ENCODE data around the gene RASGRP3. TPM values are rescaled to one million over a fixed set of nuclear protein-coding genes. Genes with fewer than 3 reads are reported as not detected.

The RASGRP3 gene
- total and polyA plus RNA-seq, 9 of the 15 experiments (the other 6 are each of a cell fraction or from before 2014, with no cell fraction given), result 0.18 to 1.7 (median 1.2) TPM

DNA sequence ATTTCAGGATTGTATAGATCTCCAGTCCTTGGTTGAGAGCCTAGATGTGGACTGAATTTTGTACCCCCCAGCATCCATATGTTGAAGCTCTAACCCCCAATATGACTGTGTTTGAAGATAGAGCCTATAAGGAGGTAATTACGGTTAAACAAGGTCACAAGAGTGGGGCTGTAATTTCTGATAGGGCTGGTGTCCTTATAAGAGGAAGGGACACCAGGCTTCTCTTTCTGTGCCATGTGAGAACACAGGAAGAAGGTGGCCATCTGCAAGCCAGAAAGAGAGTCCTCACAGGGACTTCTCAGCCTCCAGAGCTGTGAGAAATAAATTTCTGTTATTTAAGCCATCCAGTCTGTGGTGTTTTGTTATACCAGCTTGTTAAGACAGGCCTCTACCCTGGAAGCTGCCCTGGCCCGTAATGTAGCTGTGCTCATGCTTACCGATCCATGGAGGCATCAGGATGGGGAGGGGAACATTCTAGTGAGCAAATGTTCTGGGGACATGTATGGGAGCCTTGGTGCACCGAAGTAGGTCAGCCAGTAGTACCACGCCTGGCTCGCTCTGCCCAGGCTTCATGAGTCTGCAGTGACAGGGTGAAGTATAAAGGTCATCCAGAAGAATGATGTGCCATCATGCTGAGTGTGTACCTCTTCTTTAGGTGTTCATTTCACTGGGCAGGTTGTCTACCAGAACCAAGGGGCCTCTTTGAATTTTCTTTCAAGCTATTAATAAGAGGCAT is 16.1 kb downstream of the RASGRP3 start:
- peaks cover 0 to 10% of the 10 kb centered on the region in 2 experiments; a peak in 2 of 5 replicates for H3K27me3 ChIP-seq (ENCODE audit: control insufficient read depth in 2 of 2, insufficient read depth in 2 of 2, low read length in 2 of 2)
- no peaks in the 10 kb centered on the region for H3K79me2 ChIP-seq (ENCODE audit: control insufficient read depth, insufficient read depth, low read length)
- H3K36me3 ChIP-seq (ENCODE audit: control insufficient read depth, insufficient read depth, low read length), result no peaks in the 10 kb centered on the region
- H3K9me1 ChIP-seq (ENCODE audit: control insufficient read depth, insufficient read depth, low read length), result no peaks in the 10 kb centered on the region
- no peak overlapping the region for H3K9ac ChIP-seq (ENCODE audit: insufficient read depth in 1 of 2, low read depth in 2 of 2, low read length in 2 of 2)
- ATAC-seq (no peak), FAIRE-seq (no peak), DNase-seq (ENCODE audit: extremely low read depth in 1 of 4, low spot score in 3 of 4) (no peak)
- H3K4me1 ChIP-seq (replicated peaks in 1 of 2; ENCODE audit: control insufficient read depth in 2 of 2, insufficient read depth in 2 of 2, low read length in 2 of 2), result no peaks in the 10 kb centered on the region
- WGBS (ENCODE audit: insufficient coverage, low coverage, missing lambda C conversion rate), result 3% methylated on average over 6 of the region's 6 CpGs
- no peaks in the 10 kb centered on the region for H3K9me3 ChIP-seq (replicated peaks; ENCODE audit: control insufficient read depth, insufficient read depth, low read depth, low read length)
- in situ Hi-C loops (cut with MboI), result no loop called here
- POLR2A ChIA-PET, result interaction anchor here (0.5 to 1.1 kb wide), 2 partner anchors 9 to 20 kb away, joined by 3 read pairs; no protein-coding TSS in a partner anchor
- intact Hi-C loops (cut with micrococcal nuclease), result no loop called here
- H3K27ac ChIP-seq (ENCODE audit: extremely low read depth, low read depth, low read length), result no peak overlapping the region
- no peak overlapping the region for H2AFZ ChIP-seq (ENCODE audit: low read depth, low read length)
- no peak overlapping the region for H3K4me2 ChIP-seq (ENCODE audit: insufficient read depth, low read length)
- H3K4me3 ChIP-seq, result no peak overlapping the region
- CTCF ChIA-PET (ENCODE audit: low intra/inter-chr PET ratio), result no interaction called here
- no TSS peak for BruUV-seq (replicated peaks)
- TF ChIP-seq ZFP1 (CRISPR knock-in tag; IDR thresholded peaks at IDR 0.05) (no peak), JUN (IDR thresholded peaks at IDR 0.05; ENCODE audit: borderline replicate concordance, low read depth, low read length) (no peak), JUN (CRISPR knock-in tag; IDR thresholded peaks at IDR 0.05; ENCODE audit: borderline replicate concordance) (no peak), NCOA2 (IDR thresholded peaks at IDR 0.05; ENCODE audit: partially characterized antibody in 2 of 2) (no peak), ZZZ3 (IDR thresholded peaks at IDR 0.05) (no peak), MYC (IDR thresholded peaks at IDR 0.05; ENCODE audit: low read depth, low read length) (no peak), MYC (CRISPR knock-in tag; IDR thresholded peaks at IDR 0.05; ENCODE audit: borderline replicate concordance, low read depth) (no peak), FOXK1 (CRISPR knock-in tag; IDR thresholded peaks at IDR 0.05; ENCODE audit: borderline replicate concordance) (no peak), SUPT5H (IDR thresholded peaks at IDR 0.05) (no peak)
- TF ChIP-seq, protein P1, sequence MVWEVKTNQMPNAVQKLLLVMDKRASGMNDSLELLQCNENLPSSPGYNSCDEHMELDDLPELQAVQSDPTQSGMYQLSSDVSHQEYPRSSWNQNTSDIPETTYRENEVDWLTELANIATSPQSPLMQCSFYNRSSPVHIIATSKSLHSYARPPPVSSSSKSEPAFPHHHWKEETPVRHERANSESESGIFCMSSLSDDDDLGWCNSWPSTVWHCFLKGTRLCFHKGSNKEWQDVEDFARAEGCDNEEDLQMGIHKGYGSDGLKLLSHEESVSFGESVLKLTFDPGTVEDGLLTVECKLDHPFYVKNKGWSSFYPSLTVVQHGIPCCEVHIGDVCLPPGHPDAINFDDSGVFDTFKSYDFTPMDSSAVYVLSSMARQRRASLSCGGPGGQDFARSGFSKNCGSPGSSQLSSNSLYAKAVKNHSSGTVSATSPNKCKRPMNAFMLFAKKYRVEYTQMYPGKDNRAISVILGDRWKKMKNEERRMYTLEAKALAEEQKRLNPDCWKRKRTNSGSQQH (CRISPR knock-in tag; IDR thresholded peaks at IDR 0.05), result no peak
- H4K20me1 ChIP-seq (replicated peaks; ENCODE audit: control insufficient read depth, insufficient read depth, low read length), result no peaks in the 10 kb centered on the region

Measured in K562 (cell line).